ENCODE measurements around the gene NOC4L.

The NOC4L gene

GRCh38 chr12:132170094-132170636, 25.9 kb downstream of the NOC4L start:
- TF ChIP-seq CEBPB (IDR thresholded peaks at IDR 0.05) (no peak), RAD21 (IDR thresholded peaks at IDR 0.05; ENCODE audit: low read depth) (no peak), TEAD4 (IDR thresholded peaks at IDR 0.05) (no peak), MAX (IDR thresholded peaks at IDR 0.05) (no peak), USF1 (IDR thresholded peaks at IDR 0.05) (no peak), FOXM1 (IDR thresholded peaks at IDR 0.05; ENCODE audit: borderline replicate concordance, low read depth) (no peak), EGR1 (IDR thresholded peaks at IDR 0.05) (no peak), TAF1 (IDR thresholded peaks at IDR 0.05; ENCODE audit: low read depth) (no peak)

GRCh38 chr12:132170637-132171292, 26.5 kb downstream of the NOC4L start:
- TF ChIP-seq TAF1 (IDR thresholded peaks at IDR 0.05; ENCODE audit: low read depth) (no peak), TEAD4 (IDR thresholded peaks at IDR 0.05) (no peak), CEBPB (IDR thresholded peaks at IDR 0.05) (no peak), RAD21 (IDR thresholded peaks at IDR 0.05; ENCODE audit: low read depth) (no peak), USF1 (IDR thresholded peaks at IDR 0.05) (no peak), REST (IDR thresholded peaks at IDR 0.05; ENCODE audit: low read depth) (no peak), TCF12 (IDR thresholded peaks at IDR 0.05; ENCODE audit: low read depth) (no peak), EP300 (IDR thresholded peaks at IDR 0.05; ENCODE audit: borderline replicate concordance) (no peak), ZBTB7A (IDR thresholded peaks at IDR 0.05; ENCODE audit: low read depth) (no peak), CREB1 (IDR thresholded peaks at IDR 0.05; ENCODE audit: low read depth) (no peak), MAX (IDR thresholded peaks at IDR 0.05) (no peak), NFIC (IDR thresholded peaks at IDR 0.05) (no peak), YY1 (IDR thresholded peaks at IDR 0.05; ENCODE audit: low read depth) (no peak)

- TF ChIP-seq MAX (IDR thresholded peaks at IDR 0.05) (no peak), FOXM1 (IDR thresholded peaks at IDR 0.05; ENCODE audit: borderline replicate concordance, low read depth) (no peak), CEBPB (IDR thresholded peaks at IDR 0.05) (no peak), RAD21 (IDR thresholded peaks at IDR 0.05; ENCODE audit: low read depth) (no peak), YY1 (IDR thresholded peaks at IDR 0.05; ENCODE audit: low read depth) (no peak)
These were observed 27.2 kb downstream of the NOC4L start for GRCh38 chr12:132171293-132171967.

- TF ChIP-seq YY1 (IDR thresholded peaks at IDR 0.05; ENCODE audit: low read depth) (no peak), RAD21 (IDR thresholded peaks at IDR 0.05; ENCODE audit: low read depth) (no peak), REST (IDR thresholded peaks at IDR 0.05; ENCODE audit: low read depth) (no peak), CEBPB (IDR thresholded peaks at IDR 0.05) (no peak), TEAD4 (IDR thresholded peaks at IDR 0.05) (no peak), ZBTB7A (IDR thresholded peaks at IDR 0.05; ENCODE audit: low read depth) (no peak), EP300 (IDR thresholded peaks at IDR 0.05; ENCODE audit: borderline replicate concordance) (no peak)
These were observed 27.8 kb downstream of the NOC4L start for GRCh38 chr12:132171968-132172521.

- TF ChIP-seq YY1 (IDR thresholded peaks at IDR 0.05; ENCODE audit: low read depth) (no peak), RAD21 (IDR thresholded peaks at IDR 0.05; ENCODE audit: low read depth) (no peak), NFIC (IDR thresholded peaks at IDR 0.05) (no peak), FOXM1 (IDR thresholded peaks at IDR 0.05; ENCODE audit: borderline replicate concordance, low read depth) (no peak), TAF1 (IDR thresholded peaks at IDR 0.05; ENCODE audit: low read depth) (no peak), MAX (IDR thresholded peaks at IDR 0.05) (no peak), EP300 (IDR thresholded peaks at IDR 0.05; ENCODE audit: borderline replicate concordance) (no peak), TCF12 (IDR thresholded peaks at IDR 0.05; ENCODE audit: low read depth) (no peak)
These were observed 28.4 kb downstream of the NOC4L start for GRCh38 chr12:132172619-132173018.

Measured in Ishikawa (cell line).